Chondrocyte (in vitro differentiated cells): ENCODE data around the gene SEMA4B. TPM values are rescaled to one million over a fixed set of nuclear protein-coding genes. Genes with fewer than 3 reads are reported as not detected.

Experiments
- DNase-seq: peaks from one replicate; pipeline ENCODE4 v3.0.0; 2021; ENCODE audit warnings: mixed read lengths, low spot score
- H3K27ac Mint-ChIP-seq: one replicate; pipeline ENCODE4 v1.8.0; 2021; ENCODE audit warnings: mild to moderate bottlenecking, moderate library complexity, mixed read lengths; ENCODE audit not compliant: unreplicated experiment
- H3K27me3 Mint-ChIP-seq: 2 replicates; pipeline ENCODE4 v1.8.0; 2021; ENCODE audit warnings: low read depth, mixed read lengths
- H3K36me3 Mint-ChIP-seq: 2 replicates; pipeline ENCODE4 v1.8.0; 2021; ENCODE audit warnings: low read depth, mixed read lengths
- H3K4me1 Mint-ChIP-seq: 2 replicates; pipeline ENCODE4 v1.8.0; 2021; ENCODE audit warnings: low read depth, mild to moderate bottlenecking, mixed read lengths
- H3K4me3 Mint-ChIP-seq: one replicate; pipeline ENCODE4 v1.8.0; 2021; ENCODE audit warnings: mild to moderate bottlenecking, moderate library complexity, mixed read lengths; ENCODE audit not compliant: unreplicated experiment
- H3K9me3 Mint-ChIP-seq: 2 replicates; pipeline ENCODE4 v1.8.0; 2021; ENCODE audit warnings: low read depth, mixed read lengths
- CTCF ChIP-seq: fragments of 200-600 bp; sonication (generic); IDR thresholded peaks from 2 replicates; pipeline ENCODE4 v1.5.0; 2021; ENCODE audit warnings: antibody characterized with exemption, mild to moderate bottlenecking, moderate library complexity
- total RNA-seq: library from RNA; stranded (reverse); gene quantifications from 3 replicates; pipeline ENCODE4 v1.2.1, GENCODE V29; 2021

Gene SEMA4B
- total RNA-seq, 1 donor from 2014 or later = 10.5 TPM

GRCh38 chr15:90205050-90205848, 4.1 kb downstream of the SEMA4B start:
- no peak overlapping the region for H3K4me3 Mint-ChIP-seq
- no peaks in the 10 kb centered on the region for H3K27me3 Mint-ChIP-seq
- no peak for TF ChIP-seq CTCF
- peaks cover 4% of the 10 kb centered on the region for H3K36me3 Mint-ChIP-seq
- H3K4me1 Mint-ChIP-seq = peaks cover 18% of the 10 kb centered on the region
- H3K9me3 Mint-ChIP-seq = no peaks in the 10 kb centered on the region
- DNase-seq = no peak
- H3K27ac Mint-ChIP-seq = no peak overlapping the region

DNA sequence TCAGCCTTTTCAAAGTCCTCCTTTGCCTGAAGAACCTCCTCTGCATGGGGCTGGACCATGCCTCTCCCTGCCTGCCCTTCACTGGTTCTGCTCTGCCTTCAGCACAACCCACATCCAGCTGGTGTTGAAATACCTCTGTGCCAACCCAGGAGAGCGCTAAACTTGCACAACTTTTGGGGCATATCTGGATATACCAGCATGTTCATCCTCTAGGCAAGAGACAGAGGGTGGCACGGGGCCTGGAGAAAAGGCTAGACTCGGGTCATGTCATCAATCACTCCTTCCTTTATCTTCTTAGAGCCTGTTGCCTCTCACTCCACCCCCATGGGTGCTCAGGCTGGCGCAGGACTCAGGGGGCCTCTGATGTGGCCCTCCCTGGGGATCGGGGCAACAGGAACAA, 4.8 kb downstream of the SEMA4B start:
- Mint-ChIP-seq H3K9me3 (no peaks in the 10 kb centered on the region), H3K36me3 (peaks cover 4% of the 10 kb centered on the region), H3K4me1 (peaks cover 13% of the 10 kb centered on the region), H3K27me3 (no peaks in the 10 kb centered on the region), H3K4me3 (no peak overlapping the region), H3K27ac (no peak overlapping the region)
- no peak for TF ChIP-seq CTCF
- DNase-seq = no peak

DNA sequence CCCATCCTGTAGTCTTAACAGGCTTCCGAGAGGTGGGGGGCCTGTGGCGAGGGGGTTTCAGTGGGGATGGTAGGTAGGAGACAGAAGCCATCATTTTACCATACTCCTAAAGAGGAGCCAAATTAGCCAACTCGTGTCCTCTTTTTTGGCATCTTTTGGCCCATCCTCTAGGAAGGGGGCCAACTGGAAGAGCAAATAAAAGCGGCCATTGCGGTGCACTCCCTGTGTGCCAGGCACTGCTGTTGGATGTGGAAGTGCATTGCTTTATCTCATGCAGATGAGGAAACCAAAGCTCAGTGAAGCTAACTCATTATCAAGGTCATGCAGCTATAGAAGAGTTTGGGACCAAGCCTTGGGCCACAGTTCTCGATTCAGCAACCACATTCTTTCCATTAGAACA, 6.1 kb downstream of the SEMA4B start:
- TF ChIP-seq CTCF = no peak
- DNase-seq = no peak
- H3K27me3 Mint-ChIP-seq = no peaks in the 10 kb centered on the region
- H3K4me1 Mint-ChIP-seq = peaks cover 17% of the 10 kb centered on the region
- no peak overlapping the region for H3K27ac Mint-ChIP-seq
- no peaks in the 10 kb centered on the region for H3K9me3 Mint-ChIP-seq
- peaks cover 4% of the 10 kb centered on the region for H3K36me3 Mint-ChIP-seq
- no peak overlapping the region for H3K4me3 Mint-ChIP-seq

GRCh38 chr15:90208356-90208755, 7.2 kb downstream of the SEMA4B start:
- Mint-ChIP-seq H3K27ac (no peak overlapping the region), H3K9me3 (no peaks in the 10 kb centered on the region), H3K27me3 (no peaks in the 10 kb centered on the region), H3K36me3 (peaks cover 4% of the 10 kb centered on the region), H3K4me3 (no peak overlapping the region), H3K4me1 (peaks cover 12% of the 10 kb centered on the region)
- TF ChIP-seq CTCF = no peak
- no peak for DNase-seq

GRCh38 chr15:90209591-90209990, 8.5 kb downstream of the SEMA4B start:
- peaks cover 4% of the 10 kb centered on the region for H3K36me3 Mint-ChIP-seq
- H3K27ac Mint-ChIP-seq = no peak overlapping the region
- no peaks in the 10 kb centered on the region for H3K9me3 Mint-ChIP-seq
- TF ChIP-seq CTCF = no peak
- H3K27me3 Mint-ChIP-seq = no peaks in the 10 kb centered on the region
- no peak for DNase-seq
- H3K4me1 Mint-ChIP-seq = peaks cover 7% of the 10 kb centered on the region
- H3K4me3 Mint-ChIP-seq = no peak overlapping the region
